ENCODE results near the gene CD28.
"Not testable (repeated sequence)": the region's sequence is repeated elsewhere in the genome, so short reads cannot be mapped to it uniquely, and the experiment has no call there.

The CD28 gene

DNA sequence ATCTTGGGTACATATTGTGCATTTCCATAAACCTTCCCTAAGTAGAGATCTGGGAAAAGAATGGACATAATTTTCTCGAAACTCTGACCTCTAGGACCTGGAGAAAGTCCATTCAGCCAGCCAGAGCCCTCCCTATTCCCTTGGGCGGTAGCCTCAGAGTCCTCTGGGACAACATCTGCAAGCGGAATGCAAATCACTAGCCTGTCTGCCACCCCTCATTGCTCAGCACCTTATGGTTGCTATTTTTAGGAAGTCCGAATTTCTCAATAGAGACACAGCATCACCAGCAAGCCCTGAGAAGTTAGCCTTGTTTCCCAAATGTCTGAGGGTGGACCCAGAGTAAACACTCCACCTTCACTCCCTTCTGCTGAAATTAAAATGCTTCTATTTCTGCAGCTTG is 17.6 kb upstream of the CD28 start:
- DNase-seq, result no peak

DNA sequence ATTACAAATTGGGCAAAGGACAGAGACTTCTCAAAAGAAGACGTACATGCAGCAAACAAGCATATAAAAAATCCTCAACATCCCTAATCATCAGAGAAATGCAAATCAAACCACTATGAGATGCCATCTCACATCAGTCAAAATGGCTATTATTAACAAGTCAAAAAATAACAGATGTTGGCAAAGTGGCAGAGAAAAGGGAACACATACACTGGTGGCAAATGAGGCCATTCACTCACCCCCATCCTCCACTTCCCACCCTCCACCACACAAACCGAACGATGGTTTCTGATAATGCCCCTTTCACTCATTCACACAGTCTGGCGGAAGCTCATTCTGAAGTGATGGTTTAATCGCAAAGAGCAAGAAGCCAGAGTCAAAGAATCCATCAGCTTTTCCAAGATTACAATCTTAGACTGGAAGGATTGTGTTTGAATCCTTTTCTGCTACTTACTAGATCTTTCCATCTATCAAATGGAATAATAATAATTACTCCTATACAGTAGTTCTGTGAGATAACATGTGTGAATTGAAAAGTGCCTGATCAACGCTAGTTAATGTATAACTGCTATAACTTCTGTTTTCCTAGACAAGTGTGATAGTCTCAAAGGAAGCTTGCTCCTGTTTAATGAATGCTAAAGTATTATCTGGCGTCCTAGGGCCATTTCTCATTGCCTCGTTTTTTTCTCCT is 16.9 kb upstream of the CD28 start:
- no peak for DNase-seq

DNA sequence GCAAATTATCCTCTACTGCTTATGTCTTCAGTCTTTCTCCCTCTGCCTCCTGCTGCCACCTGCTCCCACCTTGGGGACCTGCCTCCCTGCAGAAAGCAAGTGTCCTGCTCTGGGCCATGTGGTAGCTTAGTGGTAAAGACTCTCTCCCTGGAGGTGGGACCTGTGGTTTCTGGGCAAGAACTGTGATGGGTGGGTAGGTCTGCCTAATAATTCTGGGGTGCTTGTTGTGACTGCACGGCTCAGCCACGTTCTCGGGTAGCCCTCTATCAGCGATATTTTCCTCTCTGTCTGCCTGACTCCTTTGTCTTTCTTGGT is 16.4 kb upstream of the CD28 start:
- no peak for DNase-seq

DNA sequence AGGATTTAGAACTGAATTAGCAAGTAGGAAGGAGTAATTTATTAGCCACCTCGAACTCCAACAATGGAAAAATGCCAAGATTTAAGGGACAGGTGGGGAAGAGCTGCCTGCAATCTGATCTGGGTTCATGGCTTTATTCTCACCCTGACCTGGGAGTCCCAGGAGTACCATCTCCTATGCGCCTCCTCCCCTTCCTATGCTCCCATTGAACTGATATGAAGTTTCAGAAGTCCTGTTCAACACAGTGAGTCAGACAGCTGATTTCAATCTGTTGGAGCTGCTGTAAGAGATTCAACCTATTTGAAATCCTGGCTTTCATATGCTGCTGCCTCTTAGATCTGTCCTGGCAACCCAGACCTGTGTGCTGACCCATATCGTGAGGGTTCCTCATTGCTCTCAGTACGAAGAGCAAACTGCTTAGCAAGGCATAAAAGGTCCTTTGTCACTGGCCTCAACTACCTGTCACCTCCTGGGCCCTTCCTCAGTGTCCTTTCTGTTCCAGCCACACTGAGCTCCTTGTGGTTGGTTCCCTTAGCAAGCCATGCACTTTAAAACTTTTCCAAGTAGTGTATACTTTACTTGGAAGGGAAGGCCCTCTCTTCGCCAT is 15.9 kb upstream of the CD28 start:
- no peak for DNase-seq

DNA sequence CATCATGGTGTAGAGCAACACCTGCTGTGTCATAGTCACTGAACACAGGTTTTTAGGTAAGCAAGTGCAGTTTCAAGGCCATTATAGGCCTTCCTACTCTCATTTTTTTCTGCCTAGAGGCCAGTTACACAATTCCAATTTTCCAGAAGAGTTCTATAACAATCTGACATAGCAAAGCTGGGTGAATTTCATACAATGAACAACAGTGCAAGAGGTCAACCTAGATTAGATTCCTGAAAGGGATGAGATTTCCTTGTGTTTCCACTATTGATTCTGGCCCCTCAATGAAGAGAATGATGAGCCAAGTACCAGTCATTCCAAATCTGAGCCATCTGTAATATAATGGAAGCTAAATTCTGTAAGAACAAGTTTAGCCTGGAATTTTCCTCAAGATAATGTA is 15.3 kb upstream of the CD28 start:
- no peak for DNase-seq

DNA sequence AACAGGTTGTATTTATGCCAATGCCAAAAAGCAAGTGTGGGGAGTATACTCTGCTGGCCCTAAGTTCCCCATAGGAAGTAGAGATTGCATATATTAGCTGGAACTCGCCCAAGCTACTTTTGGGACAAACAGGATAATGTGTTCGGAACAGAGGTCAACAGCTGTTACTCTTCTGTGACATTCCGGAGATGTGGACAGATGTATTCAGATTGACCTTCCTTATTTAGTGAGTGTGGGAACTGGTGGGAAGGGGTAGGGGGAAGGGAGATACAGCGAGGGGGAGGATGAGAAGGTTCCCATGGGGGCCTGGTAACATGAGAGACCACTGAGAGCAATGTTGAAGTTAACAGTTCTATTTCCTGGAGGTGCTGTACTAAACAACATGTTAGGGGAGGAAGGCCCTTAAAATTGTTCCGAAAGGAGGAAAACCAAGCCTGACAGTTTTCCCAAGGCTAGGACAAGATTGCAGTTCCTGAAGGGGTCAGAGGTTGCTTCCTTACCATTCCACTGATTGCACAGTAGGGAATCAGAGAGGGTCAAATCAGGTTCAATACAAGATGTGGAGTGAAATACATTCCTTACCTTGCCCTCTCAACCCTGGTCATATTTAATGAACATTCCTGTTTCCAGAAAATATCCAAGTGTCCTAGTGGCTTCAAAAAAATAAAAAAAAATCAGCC is 14.3 kb upstream of the CD28 start:
- DNase-seq, result no peak

DNA sequence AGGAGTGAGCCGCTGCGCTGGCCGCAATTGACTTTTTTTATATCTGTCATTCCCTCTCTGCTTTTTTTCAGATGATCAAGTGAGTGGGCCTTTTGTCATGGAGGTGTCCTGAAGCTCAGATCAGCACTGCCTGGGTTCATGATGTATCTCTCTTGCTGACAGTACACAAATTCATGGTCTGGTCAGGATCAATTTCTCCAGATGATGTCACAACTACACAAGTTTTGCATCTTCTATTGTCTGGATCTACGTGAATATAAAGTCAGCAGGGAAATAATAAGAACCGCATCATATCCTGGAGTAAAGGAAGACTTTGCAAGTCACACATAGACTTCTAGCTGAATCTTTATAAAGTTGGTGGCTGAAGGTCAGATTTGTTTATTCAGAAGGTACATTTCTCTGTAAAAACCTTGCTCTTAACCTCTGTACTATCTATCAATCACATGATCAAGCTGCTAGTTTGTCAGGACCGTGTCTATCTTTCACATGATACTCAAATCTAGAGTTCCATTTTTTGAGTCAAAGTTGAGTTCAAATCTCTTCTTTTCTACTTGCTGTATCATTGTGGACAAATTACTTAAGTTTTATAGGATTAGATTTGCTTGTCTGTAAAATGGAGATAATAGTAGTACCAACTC is 13.1 kb upstream of the CD28 start:
- DNase-seq, result no peak

DNA sequence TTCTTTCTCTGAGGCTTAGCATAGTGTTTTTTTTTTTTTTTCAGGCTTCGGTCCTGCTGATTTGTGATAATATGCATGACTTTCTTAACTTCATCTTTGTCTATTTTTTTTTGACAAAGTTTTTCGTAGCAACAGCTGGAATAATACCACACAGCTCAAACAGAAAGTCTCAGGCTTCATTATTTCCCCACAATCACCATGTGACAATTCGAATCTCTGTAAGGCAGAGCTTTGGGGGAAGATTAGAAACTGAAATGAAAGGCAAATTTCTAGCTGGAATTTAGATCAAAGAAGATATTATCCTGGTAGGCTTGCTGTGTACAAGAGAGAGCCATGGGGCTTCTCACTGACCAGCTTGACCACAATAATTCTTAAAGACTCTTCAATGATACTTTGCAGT is 12.2 kb upstream of the CD28 start:
- no peak for DNase-seq

DNA sequence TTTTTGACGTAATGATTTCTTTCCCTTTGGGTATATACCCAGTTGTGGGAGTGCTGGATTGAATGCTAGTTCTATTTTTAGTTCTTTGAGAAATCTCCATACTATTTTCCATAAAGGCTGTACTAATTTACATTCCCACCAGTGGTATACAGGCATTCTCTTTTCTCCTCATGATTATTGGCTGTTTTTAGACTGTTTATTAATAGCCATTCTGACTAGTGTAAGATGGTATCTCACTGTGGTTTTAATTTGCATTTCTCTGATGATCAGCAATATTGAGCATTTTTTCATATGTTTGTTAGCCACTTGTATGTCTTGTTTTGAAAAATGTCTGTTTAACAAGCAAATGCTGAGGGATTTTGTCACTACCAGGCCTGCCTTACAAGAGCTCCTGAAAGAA is 9.2 kb upstream of the CD28 start:
- DNase-seq, result no peak

DNA sequence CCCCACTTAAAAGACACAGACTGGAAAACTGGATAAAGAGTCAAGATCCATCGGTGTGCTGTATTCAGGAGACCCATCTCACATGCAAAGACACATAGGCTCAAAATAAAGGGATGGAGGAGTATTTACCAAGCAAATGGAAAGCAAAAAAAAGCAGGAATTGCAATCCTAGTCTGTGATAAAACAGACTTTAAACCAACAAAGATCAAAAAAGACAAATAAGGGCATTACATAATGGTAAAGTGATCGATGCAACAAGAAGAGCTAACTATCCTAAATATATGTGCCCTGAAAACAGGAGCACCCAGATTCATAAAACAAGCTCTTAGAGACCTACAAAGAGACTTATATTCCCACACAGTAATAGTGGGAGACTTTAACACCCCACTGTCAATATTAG is 8.7 kb upstream of the CD28 start:
- not testable (repeated sequence) for DNase-seq

DNA sequence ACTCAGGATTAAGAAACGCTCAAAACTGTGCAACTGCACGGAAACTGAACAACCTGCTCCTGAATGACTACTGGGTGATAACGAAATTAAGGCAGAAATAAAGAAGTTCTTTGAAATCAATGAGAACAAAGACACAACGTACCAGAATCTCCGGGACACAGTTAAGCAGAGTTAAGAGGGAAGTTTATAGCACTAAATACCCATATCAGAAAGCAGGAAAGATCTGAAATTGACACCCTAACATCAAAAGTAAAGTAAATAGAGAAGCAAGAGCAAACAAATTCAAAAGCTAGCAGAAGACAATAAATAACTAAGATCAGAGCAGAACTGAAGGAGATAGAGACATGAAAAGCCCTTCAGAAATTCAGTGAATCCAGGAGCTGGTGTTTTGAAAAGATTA is 8.0 kb upstream of the CD28 start:
- DNase-seq, result not testable (repeated sequence)

DNA sequence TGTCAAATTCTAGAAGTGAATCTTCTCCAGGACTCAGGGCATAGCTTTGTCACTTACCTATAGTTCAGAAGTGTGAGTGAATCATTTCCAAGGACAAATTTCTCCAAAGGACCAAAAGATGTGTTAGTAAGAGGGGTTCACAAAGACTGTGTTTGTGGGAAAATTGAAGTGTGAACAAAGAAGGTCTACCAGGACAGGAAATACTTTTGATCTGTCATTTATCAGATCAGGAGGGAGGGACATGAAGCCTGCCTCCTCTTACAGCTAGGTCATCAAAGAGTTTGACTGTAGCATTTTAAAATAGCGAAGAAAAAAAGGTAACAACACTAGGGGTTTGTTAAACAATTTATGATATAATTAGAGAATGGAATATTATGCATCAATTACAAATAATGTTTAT is 2.0 kb upstream of the CD28 start:
- no peak for DNase-seq

DNA sequence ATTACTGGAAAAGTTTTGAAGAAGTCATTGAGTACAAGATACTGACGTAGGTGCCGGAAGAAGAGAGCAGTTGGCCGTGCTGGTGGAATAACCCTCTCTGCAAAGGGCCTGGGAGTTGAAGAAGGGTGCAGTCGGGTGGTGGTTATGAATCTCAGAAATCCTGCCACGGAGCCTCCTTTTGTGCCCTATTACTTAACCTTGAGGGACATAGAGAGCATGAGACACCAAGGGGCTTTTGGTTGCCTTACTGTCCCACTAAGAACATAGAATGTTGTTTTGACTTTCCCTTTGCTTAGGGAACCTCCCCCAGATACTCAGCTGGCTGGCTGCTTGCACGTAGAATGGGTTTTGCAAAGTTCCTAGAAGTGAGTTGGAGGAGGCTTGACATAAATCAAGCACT is 1.3 kb upstream of the CD28 start:
- DNase-seq, result no peak

DNA sequence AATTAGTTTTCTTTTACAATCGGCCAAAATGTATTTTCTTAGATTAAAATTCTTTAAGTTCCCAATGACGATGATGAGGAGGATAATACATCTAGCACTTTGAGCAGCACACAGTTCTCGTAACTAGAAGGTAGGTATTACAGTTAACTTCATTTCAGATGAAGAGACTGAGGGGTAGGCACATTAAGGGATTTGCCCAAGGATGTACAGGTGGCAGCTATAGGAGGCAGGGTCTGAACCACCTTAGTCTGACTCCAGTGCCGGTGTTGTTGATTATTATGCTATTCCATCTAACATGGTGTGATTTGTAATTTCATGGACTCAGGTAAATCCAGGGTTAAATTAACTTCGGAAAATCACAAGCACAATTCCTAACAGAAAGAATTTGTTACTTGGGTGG is 1.1 kb downstream of the CD28 start:
- DNase-seq, result no peak

DNA sequence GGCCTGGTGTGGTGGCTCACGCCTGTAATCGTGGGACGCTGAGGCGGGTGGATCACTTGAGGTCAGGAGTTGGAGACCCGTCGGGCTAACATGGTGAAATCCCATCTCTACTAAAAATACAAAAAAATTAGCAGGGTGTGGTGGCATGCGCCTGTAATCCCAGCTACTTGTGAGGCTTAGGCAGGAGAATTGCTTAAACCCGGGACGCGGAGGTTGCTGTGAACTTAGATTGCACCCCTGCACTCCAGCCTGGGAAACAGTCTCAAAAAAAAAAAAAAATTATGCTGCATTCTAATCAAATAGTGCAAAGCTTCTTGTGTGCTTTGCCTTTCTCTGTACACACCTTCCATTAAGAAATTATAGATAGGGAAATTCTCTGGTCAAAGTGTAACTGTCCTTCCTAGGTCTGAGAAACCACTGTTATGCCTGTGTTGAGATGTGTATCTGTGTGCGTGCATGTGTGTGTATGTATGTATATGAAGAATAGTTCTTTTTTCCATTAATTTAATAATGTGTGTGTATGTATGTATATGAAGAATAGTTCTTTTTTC is 2.5 kb downstream of the CD28 start:
- DNase-seq, result no peak

DNA sequence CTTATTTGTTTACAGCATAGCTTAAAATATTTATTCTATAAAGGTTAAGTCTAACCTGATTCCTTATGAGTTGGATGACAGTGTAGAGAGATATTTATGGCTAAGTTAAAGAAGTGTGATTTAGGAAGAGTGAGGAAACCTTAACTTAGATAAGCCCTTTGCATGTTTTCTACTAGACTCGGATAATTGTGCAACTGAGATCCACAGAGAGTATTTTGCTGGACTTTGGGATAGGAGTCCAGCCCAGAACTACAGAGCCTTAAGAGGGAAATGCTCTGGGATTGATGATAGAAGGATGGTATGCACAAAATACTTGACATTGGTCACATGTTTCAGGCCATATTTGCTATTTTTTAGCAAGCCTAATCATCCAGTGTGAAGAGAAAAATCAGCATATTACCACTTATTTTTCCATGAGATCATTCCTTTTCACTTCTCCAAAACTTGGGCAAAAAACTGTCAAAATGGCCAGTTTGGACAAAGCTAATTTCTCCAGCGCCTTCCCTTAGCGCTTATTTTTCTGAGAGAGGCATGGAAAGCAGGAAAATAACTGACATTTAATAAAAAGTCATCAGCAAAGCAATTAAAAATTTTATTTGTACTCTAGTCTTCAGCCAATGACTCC is 3.1 kb downstream of the CD28 start:
- no peak for DNase-seq

DNA sequence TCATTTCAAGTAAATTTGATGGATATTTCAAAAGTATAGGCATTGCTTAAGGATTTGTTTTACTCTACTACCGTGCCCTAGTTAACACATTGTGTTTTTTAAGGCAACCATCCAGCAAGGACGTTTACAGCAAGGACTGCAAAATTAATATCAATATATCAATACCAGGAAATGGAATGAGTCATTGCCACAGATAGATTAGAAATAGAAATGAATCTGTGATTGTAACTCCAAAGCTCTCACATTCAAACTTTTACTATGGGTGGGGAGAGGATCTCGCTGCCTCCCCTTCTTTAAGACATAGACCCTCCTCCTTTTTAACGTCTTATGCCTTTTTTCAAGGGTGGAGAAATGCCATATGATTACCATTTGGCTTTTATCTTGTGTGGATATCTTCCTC is 3.8 kb downstream of the CD28 start:
- DNase-seq, result no peak

DNA sequence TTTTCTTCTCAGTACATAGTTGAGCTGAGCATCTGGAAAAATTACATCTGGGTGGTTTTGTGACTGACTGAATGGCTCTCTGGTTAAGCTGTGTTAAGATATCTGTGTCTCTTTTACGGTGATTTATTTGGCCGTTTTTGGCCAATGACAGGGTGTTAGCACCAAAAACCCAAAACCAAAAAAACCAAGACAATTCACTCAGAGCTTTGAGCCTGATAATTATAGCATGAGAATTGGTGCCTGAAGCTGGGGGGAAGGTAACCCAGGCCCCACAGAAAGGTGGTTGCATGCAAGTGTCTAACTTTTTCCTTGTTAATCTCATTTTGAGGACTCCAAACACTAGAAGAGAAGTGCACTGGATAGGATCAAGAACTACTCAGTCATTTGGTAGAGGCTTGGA is 4.5 kb downstream of the CD28 start:
- DNase-seq, result no peak

DNA sequence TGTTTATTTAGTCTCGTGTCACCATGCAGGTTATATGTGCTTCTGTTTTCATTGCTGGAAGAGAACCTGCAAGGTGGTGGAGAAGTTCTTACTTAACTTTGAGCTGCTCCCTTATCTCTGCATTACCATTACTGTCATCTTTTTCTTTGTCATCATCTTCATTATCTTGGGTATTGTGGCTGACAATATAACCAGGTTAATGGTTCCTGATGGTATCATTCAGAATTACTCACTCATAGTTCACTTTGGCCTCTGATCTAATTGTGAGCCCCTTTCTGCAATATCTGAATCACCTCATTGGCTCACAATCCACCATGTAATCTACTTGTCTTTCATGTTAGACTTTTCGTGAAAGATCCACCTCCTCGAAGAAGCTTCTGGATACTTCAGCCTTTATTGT is 5.0 kb downstream of the CD28 start:
- no peak for DNase-seq

DNA sequence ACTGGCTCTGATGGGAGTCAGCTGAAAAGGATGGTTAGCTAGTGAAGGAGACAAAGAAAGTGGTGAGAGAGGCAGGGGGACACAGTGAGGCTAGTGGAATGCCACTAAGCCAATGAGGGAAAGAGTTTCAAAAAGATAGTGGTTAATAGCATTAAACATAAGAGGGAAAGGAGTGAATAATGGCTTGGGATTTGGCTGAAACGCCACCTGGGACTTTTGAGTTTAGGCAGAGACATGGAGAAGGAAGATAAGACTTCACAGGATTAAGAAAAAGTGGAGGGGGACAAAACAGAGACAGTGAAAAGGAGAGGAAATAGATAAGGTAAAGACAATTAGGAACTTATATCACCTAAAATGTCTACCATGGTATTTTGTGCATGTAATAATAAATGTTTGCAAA is 6.9 kb downstream of the CD28 start:
- no peak for DNase-seq

DNA sequence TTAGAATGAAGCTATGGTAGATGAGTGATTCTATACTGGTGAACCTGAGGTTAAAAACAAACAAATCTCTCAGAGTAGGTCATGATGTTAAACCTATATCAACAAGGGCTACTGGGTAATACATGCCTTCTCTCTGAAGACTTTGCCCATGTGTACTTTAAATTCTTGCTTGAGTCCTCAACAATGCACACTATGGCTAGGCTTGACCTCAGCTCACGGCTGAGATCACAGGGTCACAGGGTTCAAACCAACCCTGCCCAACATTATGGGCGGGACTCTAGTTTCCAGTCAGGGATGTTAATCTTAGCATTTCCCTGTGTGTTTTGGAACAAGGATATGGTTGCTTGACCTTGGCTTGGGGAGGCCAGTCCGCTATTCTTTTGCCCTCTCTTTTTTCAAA is 7.7 kb downstream of the CD28 start:
- no peak for DNase-seq

DNA sequence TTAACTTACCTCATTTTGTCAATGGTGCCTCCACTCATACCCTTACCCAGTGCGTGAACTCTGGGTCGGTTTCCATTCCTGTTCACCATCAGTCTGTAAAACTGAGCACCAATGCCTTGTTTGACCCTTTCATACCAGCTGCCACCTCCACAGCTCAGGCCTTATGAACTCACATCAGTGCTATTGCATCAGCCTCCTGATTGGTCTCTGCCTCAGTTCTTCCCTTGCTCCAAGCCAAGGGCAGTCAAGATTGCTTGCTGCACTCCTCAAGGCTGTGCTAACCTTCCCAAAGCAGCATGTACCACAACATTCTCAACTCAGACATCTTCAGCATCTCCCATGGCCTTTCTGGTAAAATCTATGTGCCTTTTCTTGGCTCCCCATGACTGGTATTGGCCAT is 9.3 kb downstream of the CD28 start:
- no peak for DNase-seq

DNA sequence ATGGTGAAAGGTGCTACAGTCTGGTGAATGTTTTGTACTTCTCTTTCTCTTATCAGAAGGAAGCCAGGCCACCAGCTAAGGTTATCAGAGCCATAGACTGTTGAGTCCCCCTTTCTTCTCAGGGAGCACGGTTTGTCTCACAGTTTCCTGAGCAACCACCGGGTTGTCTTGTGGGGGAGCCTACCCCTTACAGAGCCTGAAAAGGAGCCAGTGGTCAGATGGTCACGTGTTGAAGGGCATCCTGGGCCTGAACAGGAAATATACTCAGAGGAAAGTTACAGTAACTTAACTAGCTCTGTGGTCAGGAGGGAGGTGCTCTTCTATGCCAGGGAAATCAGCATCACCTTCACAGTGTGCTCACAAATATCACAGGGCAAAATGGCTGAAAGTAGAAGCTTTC is 11.6 kb downstream of the CD28 start:
- no peak for DNase-seq

Data from hippocampal formation (tissue), 2 donors.